ENCODE data around the gene RCAN1. TPM values are rescaled to one million over a fixed set of nuclear protein-coding genes. Genes with fewer than 3 reads are reported as not detected.
A peak's percentile ranks its signal among the peaks of the same experiment; 100 is the strongest.

Gene RCAN1
- polyA plus RNA-seq, 1 donor (not counting 4 experiments of a cell fraction or from before 2014, with no cell fraction given) = 21.3 TPM

GRCh38 chr21:34635307-34635706 lies 20.4 kb upstream of the RCAN1 start:
- H4K20me1 ChIP-seq (ENCODE audit: control insufficient read depth, extremely low read depth, insufficient read depth, low read length) = no peaks in the 10 kb centered on the region
- no peak overlapping the region for H2AFZ ChIP-seq (ENCODE audit: control insufficient read depth, low read length)
- TF ChIP-seq, protein P1, sequence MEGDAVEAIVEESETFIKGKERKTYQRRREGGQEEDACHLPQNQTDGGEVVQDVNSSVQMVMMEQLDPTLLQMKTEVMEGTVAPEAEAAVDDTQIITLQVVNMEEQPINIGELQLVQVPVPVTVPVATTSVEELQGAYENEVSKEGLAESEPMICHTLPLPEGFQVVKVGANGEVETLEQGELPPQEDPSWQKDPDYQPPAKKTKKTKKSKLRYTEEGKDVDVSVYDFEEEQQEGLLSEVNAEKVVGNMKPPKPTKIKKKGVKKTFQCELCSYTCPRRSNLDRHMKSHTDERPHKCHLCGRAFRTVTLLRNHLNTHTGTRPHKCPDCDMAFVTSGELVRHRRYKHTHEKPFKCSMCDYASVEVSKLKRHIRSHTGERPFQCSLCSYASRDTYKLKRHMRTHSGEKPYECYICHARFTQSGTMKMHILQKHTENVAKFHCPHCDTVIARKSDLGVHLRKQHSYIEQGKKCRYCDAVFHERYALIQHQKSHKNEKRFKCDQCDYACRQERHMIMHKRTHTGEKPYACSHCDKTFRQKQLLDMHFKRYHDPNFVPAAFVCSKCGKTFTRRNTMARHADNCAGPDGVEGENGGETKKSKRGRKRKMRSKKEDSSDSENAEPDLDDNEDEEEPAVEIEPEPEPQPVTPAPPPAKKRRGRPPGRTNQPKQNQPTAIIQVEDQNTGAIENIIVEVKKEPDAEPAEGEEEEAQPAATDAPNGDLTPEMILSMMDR (optimal IDR thresholded peaks at IDR 0.05 in 1 of 3, IDR thresholded peaks at IDR 0.05 in 1 of 3, conservative IDR thresholded peaks at IDR 0.05 in 1 of 3; ENCODE audit: extremely low read depth in 1 of 3, insufficient read depth in 2 of 3, low read length in 3 of 3) = peak; percentile 28 to 62 (median 43)
- TF ChIP-seq EZH2 (IDR thresholded peaks at IDR 0.05; ENCODE audit: low read length) = no peak
- H3K9me1 ChIP-seq (ENCODE audit: control insufficient read depth, extremely low read depth, insufficient read depth, low read length) = no peaks in the 10 kb centered on the region
- H3K27me3 ChIP-seq (ENCODE audit: control insufficient read depth, extremely low read depth, insufficient read depth, low read length) = peaks cover 5% of the 10 kb centered on the region
- DNase-seq (ENCODE audit: low read depth, low spot score) (no peak), FAIRE-seq (no peak)
- H3K4me1 ChIP-seq (ENCODE audit: control insufficient read depth, extremely low read depth, insufficient read depth, low read length) = peaks cover 3% of the 10 kb centered on the region
- no peak overlapping the region for H3K4me2 ChIP-seq (ENCODE audit: control insufficient read depth, extremely low read depth, insufficient read depth, low read depth, low read length)
- dilution Hi-C loops (cut with MboI; ENCODE audit: extremely low pct_ligation_motif_present, low sequenced_read_pairs) = no loop called here
- no peak overlapping the region for H3K27ac ChIP-seq (ENCODE audit: control insufficient read depth, insufficient read depth, low read length)
- H3K9ac ChIP-seq (ENCODE audit: control insufficient read depth, extremely low read depth, insufficient read depth, low read length) = no peak overlapping the region
- no peaks in the 10 kb centered on the region for H3K36me3 ChIP-seq (ENCODE audit: control insufficient read depth in 2 of 2, extremely low read depth in 1 of 2, insufficient read depth in 2 of 2, low read length in 2 of 2)
- H3K79me2 ChIP-seq (ENCODE audit: control insufficient read depth, insufficient read depth, low read length) = no peaks in the 10 kb centered on the region
- H3K4me3 ChIP-seq (ENCODE audit: control insufficient read depth in 2 of 3, extremely low read depth in 1 of 3, insufficient read depth in 2 of 3, low read depth in 1 of 3, low read length in 3 of 3) = no peak overlapping the region
- H3K9me3 ChIP-seq (ENCODE audit: control insufficient read depth, low read depth, low read length) = no peaks in the 10 kb centered on the region

GRCh38 chr21:34632498-34632897 lies 17.6 kb upstream of the RCAN1 start:
- Histone ChIP-seq H3K4me1 (ENCODE audit: control insufficient read depth, extremely low read depth, insufficient read depth, low read length) (no peaks in the 10 kb centered on the region), H3K9ac (ENCODE audit: control insufficient read depth, extremely low read depth, insufficient read depth, low read length) (no peak overlapping the region), H3K36me3 (ENCODE audit: control insufficient read depth in 2 of 2, extremely low read depth in 1 of 2, insufficient read depth in 2 of 2, low read length in 2 of 2) (no peaks in the 10 kb centered on the region), H3K9me3 (ENCODE audit: control insufficient read depth, low read depth, low read length) (no peaks in the 10 kb centered on the region), H3K79me2 (ENCODE audit: control insufficient read depth, insufficient read depth, low read length) (no peaks in the 10 kb centered on the region), H3K4me3 (ENCODE audit: control insufficient read depth in 2 of 3, extremely low read depth in 1 of 3, insufficient read depth in 2 of 3, low read depth in 1 of 3, low read length in 3 of 3) (no peak overlapping the region), H3K4me2 (ENCODE audit: control insufficient read depth, extremely low read depth, insufficient read depth, low read depth, low read length) (no peak overlapping the region), H3K27me3 (ENCODE audit: control insufficient read depth, extremely low read depth, insufficient read depth, low read length) (peaks cover 5% of the 10 kb centered on the region), H2AFZ (ENCODE audit: control insufficient read depth, low read length) (no peak overlapping the region), H3K9me1 (ENCODE audit: control insufficient read depth, extremely low read depth, insufficient read depth, low read length) (no peaks in the 10 kb centered on the region), H3K27ac (ENCODE audit: control insufficient read depth, insufficient read depth, low read length) (no peak overlapping the region), H4K20me1 (ENCODE audit: control insufficient read depth, extremely low read depth, insufficient read depth, low read length) (no peaks in the 10 kb centered on the region)
- no peak for DNase-seq (ENCODE audit: low read depth, low spot score)
- TF ChIP-seq, protein P1 (optimal IDR thresholded peaks at IDR 0.05 in 1 of 3, IDR thresholded peaks at IDR 0.05 in 1 of 3, conservative IDR thresholded peaks at IDR 0.05 in 1 of 3; ENCODE audit: extremely low read depth in 1 of 3, insufficient read depth in 2 of 3, low read length in 3 of 3) = no peak
- no peak for TF ChIP-seq EZH2 (IDR thresholded peaks at IDR 0.05; ENCODE audit: low read length)
- FAIRE-seq = no peak
- dilution Hi-C loops (cut with MboI; ENCODE audit: extremely low pct_ligation_motif_present, low sequenced_read_pairs) = no loop called here
